HG03039 (cell line): ENCODE measurements around the gene ALPG.
"Not testable (repeated sequence)": the region's sequence is repeated elsewhere in the genome, so short reads cannot be mapped to it uniquely, and the experiment has no call there.

ENCODE experiments used
- ATAC-seq: cut with Tn5 transposase; IDR thresholded peaks from one replicate; pipeline ENCODE4 v1.9.1; 2021; ENCODE audit warnings: mild to moderate bottlenecking, moderate library complexity; ENCODE audit not compliant: unreplicated experiment

Gene ALPG

GRCh38 chr2:232395586-232395985, 11.1 kb upstream of the ALPG start:
- ATAC-seq: no peak

- ATAC-seq: no peak
Measured at GRCh38 chr2:232396683-232397082, 10.0 kb upstream of the ALPG start.

GRCh38 chr2:232398293-232399034, 8.2 kb upstream of the ALPG start:
- ATAC-seq: no peak

- no peak for ATAC-seq
Measured at GRCh38 chr2:232400256-232401015, 6.2 kb upstream of the ALPG start.

GRCh38 chr2:232402518-232402917, 4.1 kb upstream of the ALPG start:
- no peak for ATAC-seq

- ATAC-seq: no peak
Measured at GRCh38 chr2:232405943-232406510, 617 bp upstream of the ALPG start.

- ATAC-seq: not testable (repeated sequence)
Measured at GRCh38 chr2:232407428-232408150, 945 bp downstream of the ALPG start.

GRCh38 chr2:232408269-232408668, 1.6 kb downstream of the ALPG start:
- ATAC-seq: not testable (repeated sequence)

- not testable (repeated sequence) for ATAC-seq
Measured at GRCh38 chr2:232409617-232410016, 3.0 kb downstream of the ALPG start.

- no peak for ATAC-seq
Measured at GRCh38 chr2:232410238-232410900, 3.7 kb downstream of the ALPG start.

- ATAC-seq: no peak
Measured at GRCh38 chr2:232411901-232412629, 5.4 kb downstream of the ALPG start.

GRCh38 chr2:232412986-232413385, 6.3 kb downstream of the ALPG start:
- ATAC-seq: no peak

GRCh38 chr2:232415138-232415690, 8.6 kb downstream of the ALPG start:
- no peak for ATAC-seq

- no peak for ATAC-seq
Measured at GRCh38 chr2:232415736-232416520, 9.3 kb downstream of the ALPG start.

- ATAC-seq: no peak
Measured at GRCh38 chr2:232416521-232417470, 10.2 kb downstream of the ALPG start.

- ATAC-seq: no peak
Measured at GRCh38 chr2:232417489-232417888, 10.8 kb downstream of the ALPG start.

- no peak for ATAC-seq
Measured at GRCh38 chr2:232418056-232418455, 11.4 kb downstream of the ALPG start.
